Lower leg skin (tissue), 4 donors: ENCODE data around the gene CSPG5. TPM values are rescaled to one million over a fixed set of nuclear protein-coding genes. Genes with fewer than 3 reads are reported as not detected.

ENCODE experiments used
- DNase-seq, 2 donors: peaks; one replicate each; pipeline ENCODE4 v3.0.0-alpha.2; 2019; ENCODE audit warnings: low spot score in 2 of 2
- H3K4me3 ChIP-seq: fragments of 200-600 bp; sonication (generic); 2 replicates; pipeline ENCODE4 v1.5.1; 2017; ENCODE audit warnings: mild to moderate bottlenecking, low read depth; ENCODE audit not compliant: poor library complexity, severe bottlenecking
- CTCF ChIP-seq, 3 donors: fragments of 450-650 bp; IDR thresholded peaks; one replicate each; pipeline ENCODE4 v1.5.1; 2016; ENCODE audit warnings: antibody characterized with exemption in 3 of 3, mild to moderate bottlenecking in 3 of 3, moderate library complexity in 2 of 3
- POLR2A ChIP-seq, 2 donors: fragments of 450-650 bp; IDR thresholded peaks; one replicate each; pipeline ENCODE4 v1.6.1; 2016 to 2017; ENCODE audit warnings: antibody characterized with exemption in 2 of 2, mild to moderate bottlenecking in 1 of 2, moderate library complexity in 1 of 2
- WGBS, 2 donors: methylation state at CpG; one replicate each; pipeline ENCODE4 v1.1.5; 2018; 5-methylcytosine and 5-hydroxymethylcytosine counted together
- intact Hi-C: fragments of 100-400 bp; cut with DNase I; formaldehyde crosslinking; loops from one replicate; pipeline ENCODE4 v1.15.0; 2023; ENCODE audit warnings: low total_unique reads
- total RNA-seq, 4 donors: library from RNA; depleted of rRNA; stranded (reverse); fragments of >200 nt; gene quantifications; one replicate each; pipeline ENCODE4 v1.1.0, GENCODE V29; 2016

CSPG5 gene
- total RNA-seq, 4 donors from 2014 or later = 0.30 to 3.2 (median 0.96) TPM

GRCh38 chr3:47613722-47614121, 35.1 kb upstream of the CSPG5 start:
- no peak overlapping the region for H3K4me3 ChIP-seq
- no peak for TF ChIP-seq POLR2A (IDR thresholded peaks at IDR 0.05)
- no peak for TF ChIP-seq CTCF (IDR thresholded peaks at IDR 0.05)
- 89 to 94% methylated on average over 4 of the region's 4 CpGs for WGBS, 2 donors
- DNase-seq = no peak
- intact Hi-C loops = no loop called here

GRCh38 chr3:47612879-47613278, 34.2 kb upstream of the CSPG5 start:
- H3K4me3 ChIP-seq = no peak overlapping the region
- intact Hi-C loops = no loop called here
- TF ChIP-seq POLR2A (IDR thresholded peaks at IDR 0.05) (no peak), CTCF (IDR thresholded peaks at IDR 0.05) (no peak)
- no peak for DNase-seq
- 95 to 96% methylated on average over 2 of the region's 2 CpGs for WGBS, 2 donors

GRCh38 chr3:47612178-47612577, 33.5 kb upstream of the CSPG5 start:
- H3K4me3 ChIP-seq = no peak overlapping the region
- intact Hi-C loops = no loop called here
- TF ChIP-seq POLR2A (IDR thresholded peaks at IDR 0.05) (no peak), CTCF (IDR thresholded peaks at IDR 0.05) (no peak)
- DNase-seq = no peak

- no peak overlapping the region for H3K4me3 ChIP-seq
- TF ChIP-seq POLR2A (IDR thresholded peaks at IDR 0.05) (no peak), CTCF (IDR thresholded peaks at IDR 0.05) (no peak)
- intact Hi-C loops = no loop called here
- no peak for DNase-seq
- WGBS, 2 donors = 73 to 84% methylated on average over 2 of the region's 2 CpGs
These were observed 32.9 kb upstream of the CSPG5 start for GRCh38 chr3:47611576-47611975.

GRCh38 chr3:47610583-47610982, 31.9 kb upstream of the CSPG5 start:
- TF ChIP-seq POLR2A (IDR thresholded peaks at IDR 0.05) (no peak), CTCF (IDR thresholded peaks at IDR 0.05) (no peak)
- intact Hi-C loops = no loop called here
- DNase-seq = no peak
- no peak overlapping the region for H3K4me3 ChIP-seq
- 90 to 91% methylated on average over 3 of the region's 3 CpGs for WGBS, 2 donors

GRCh38 chr3:47607335-47607734, 28.7 kb upstream of the CSPG5 start:
- 93% methylated on average over 2 of the region's 2 CpGs for WGBS, 2 donors
- intact Hi-C loops = no loop called here
- no peak for TF ChIP-seq CTCF (IDR thresholded peaks at IDR 0.05)
- no peak for TF ChIP-seq POLR2A (IDR thresholded peaks at IDR 0.05)
- no peak for DNase-seq
- H3K4me3 ChIP-seq = no peak overlapping the region
